B cell (primary cell): ENCODE data around the gene ECD. TPM values are rescaled to one million over a fixed set of nuclear protein-coding genes. Genes with fewer than 3 reads are reported as not detected.

Experiments used
- ATAC-seq: fragments of 200-7000 bp; cut with Tn5 transposase; one replicate; pipeline ENCODE4 v1.10.0; 2021; ENCODE audit warnings: low read depth, mild to moderate bottlenecking, moderate number of reproducible peaks, moderate library complexity
- CTCF ChIA-PET: fragments of 350-600 bp; sonication (Branson Sonifier 250); formaldehyde crosslinking; loops from one replicate; lab custom pipeline; 2021; ENCODE audit warnings: antibody characterized with exemption, inconsistent platforms; lab: Charles Lee
- POLR2A ChIA-PET: fragments of 350-600 bp; sonication (Branson Sonifier 250); formaldehyde crosslinking; loops from one replicate; lab custom pipeline; 2021; ENCODE audit warnings: antibody characterized with exemption; lab: Charles Lee
- DNase-seq: peaks from one replicate; pipeline ENCODE4 v3.0.0; 2013
- H2AFZ ChIP-seq: 2 replicates; pipeline ENCODE4 v1.6.1; 2012; ENCODE audit warnings: mild to moderate bottlenecking, low read depth, low read length; ENCODE audit not compliant: insufficient read depth, poor library complexity, severe bottlenecking
- H3K27ac ChIP-seq, 2 donors: 1 replicate in 1 of 2; 2 replicates in 1 of 2; pipeline ENCODE4 v1.5.1; 2012 to 2013; ENCODE audit warnings: low read length in 2 of 2, mild to moderate bottlenecking in 2 of 2, moderate library complexity in 1 of 2
- H3K27me3 ChIP-seq, 4 experiments: fragments of 200-600 bp in 1 of 4; sonication (generic) in 1 of 4; replicated peaks in 1 of 4; 1 replicate in 2 of 4; 2 replicates in 2 of 4; pipeline versions ENCODE4 v1.6.1 to v1.7.0; 2013 to 2016; ENCODE audit warnings: low read length in 3 of 4, mild to moderate bottlenecking in 2 of 4, mixed read lengths in 1 of 4, moderate library complexity in 1 of 4; ENCODE audit not compliant: insufficient read depth in 4 of 4, control insufficient read depth in 3 of 4; ENCODE audit errors: control extremely low read depth in 1 of 4
- H3K36me3 ChIP-seq, 2 experiments: replicated peaks in 1 of 2; 1 replicate in 1 of 2; 2 replicates in 1 of 2; pipeline versions ENCODE4 v1.6.1 to v1.7.1; 2013; ENCODE audit warnings: low read length in 1 of 2; ENCODE audit not compliant: insufficient read depth in 2 of 2, control insufficient read depth in 1 of 2; ENCODE audit errors: control extremely low read depth in 1 of 2, extremely low read depth in 1 of 2
- H3K4me1 ChIP-seq, 2 donors: fragments of 200-600 bp in 1 of 2; sonication (generic) in 1 of 2; 1 replicate in 1 of 2; 2 replicates in 1 of 2; pipeline versions ENCODE4 v1.5.1 to v1.6.1; 2013 to 2017; ENCODE audit warnings: low read length in 2 of 2; ENCODE audit not compliant: control insufficient read depth in 2 of 2, insufficient read depth in 2 of 2
- H3K4me2 ChIP-seq: replicated peaks from 2 replicates; pipeline ENCODE3; 2012; ENCODE audit warnings: mild to moderate bottlenecking, low read depth, low read length; ENCODE audit not compliant: poor library complexity, severe bottlenecking
- H3K4me3 ChIP-seq, 5 experiments: fragments of 200-600 bp in 1 of 5; sonication (generic) in 1 of 5; 1 replicate in 3 of 5; 2 replicates in 2 of 5; pipeline versions ENCODE4 v1.5.1 to v1.7.0; 2011 to 2016; ENCODE audit warnings: low read length in 4 of 5, mild to moderate bottlenecking in 4 of 5, low read depth in 2 of 5, control low read depth in 1 of 5, moderate library complexity in 1 of 5; ENCODE audit not compliant: insufficient read depth in 1 of 5; ENCODE audit errors: control extremely low read depth in 1 of 5, extremely low read depth in 1 of 5
- H3K79me2 ChIP-seq: fragments of 200-600 bp; sonication (generic); one replicate; pipeline ENCODE4 v1.6.0; 2016; ENCODE audit warnings: low read length; ENCODE audit not compliant: control insufficient read depth, insufficient read depth
- H3K9ac ChIP-seq: fragments of 200-600 bp; sonication (generic); 2 replicates; pipeline ENCODE4 v1.6.1; 2017; ENCODE audit warnings: mild to moderate bottlenecking, low read length, moderate library complexity
- H3K9me3 ChIP-seq, 3 donors: one replicate each; pipeline versions ENCODE4 v1.6.1 to v1.7.1; 2013; ENCODE audit warnings: low read length in 2 of 3; ENCODE audit not compliant: control insufficient read depth in 2 of 3, insufficient read depth in 1 of 3; ENCODE audit errors: control extremely low read depth in 1 of 3
- H4K20me1 ChIP-seq: 2 replicates; pipeline ENCODE4 v1.6.0; 2012; ENCODE audit warnings: mild to moderate bottlenecking, low read length; ENCODE audit not compliant: insufficient read depth, control insufficient read depth, poor library complexity, severe bottlenecking
- H3K27ac Mint-ChIP-seq: one replicate; pipeline ENCODE4 v1.8.0; 2021; ENCODE audit warnings: mixed read lengths
- H3K27me3 Mint-ChIP-seq: one replicate; pipeline ENCODE4 v1.8.0; 2021; ENCODE audit warnings: mixed read lengths
- H3K4me1 Mint-ChIP-seq: one replicate; pipeline ENCODE4 v1.8.0; 2021; ENCODE audit warnings: mixed read lengths
- H3K4me3 Mint-ChIP-seq: one replicate; pipeline ENCODE4 v1.8.0; 2021; ENCODE audit warnings: mixed read lengths
- H3K9me3 Mint-ChIP-seq: one replicate; pipeline ENCODE4 v1.8.0; 2022; ENCODE audit warnings: mixed read lengths; ENCODE audit not compliant: insufficient read depth
- EZH2 ChIP-seq: IDR thresholded peaks from 2 replicates; pipeline ENCODE4 v1.6.1; 2012; ENCODE audit warnings: borderline replicate concordance, low read depth, mild to moderate bottlenecking, moderate library complexity, low read length; ENCODE audit not compliant: insufficient read depth, poor library complexity, severe bottlenecking
- WGBS: methylation state at CpG from one replicate; pipeline ENCODE4 v1.1.5; 2013; ENCODE audit warnings: missing lambda C conversion rate; ENCODE audit not compliant: insufficient coverage; 5-methylcytosine and 5-hydroxymethylcytosine counted together
- intact Hi-C: fragments of 100-400 bp; cut with micrococcal nuclease; formaldehyde crosslinking; loops from one replicate; pipeline ENCODE4 v1.10.0; 2022
- polyA plus RNA-seq: library from polyadenylated mRNA; depleted of rRNA; stranded (reverse); fragments of >200 nt; gene quantifications from 2 replicates; pipeline ENCODE4 v1.2.3, GENCODE V29; 2012
- total RNA-seq, 2 donors: library from RNA; stranded (reverse); fragments of 120-200 nt in 1 of 2; gene quantifications; 1 replicate in 1 of 2; 2 replicates in 1 of 2; pipeline versions ENCODE4 v1.2.3 to v1.2.4, GENCODE V29; 2013 to 2022
- TF ChIP-seq, protein P1 (sequence below): fragments of 200-600 bp; IDR thresholded peaks from one replicate; pipeline ENCODE4 v1.8.0; 2022; ENCODE audit warnings: antibody characterized with exemption, mild to moderate bottlenecking

ECD gene
- total and polyA plus RNA-seq, 2 donors (not counting 1 experiment from before 2014, with no cell fraction given), result 15.7 to 37.1 TPM

DNA sequence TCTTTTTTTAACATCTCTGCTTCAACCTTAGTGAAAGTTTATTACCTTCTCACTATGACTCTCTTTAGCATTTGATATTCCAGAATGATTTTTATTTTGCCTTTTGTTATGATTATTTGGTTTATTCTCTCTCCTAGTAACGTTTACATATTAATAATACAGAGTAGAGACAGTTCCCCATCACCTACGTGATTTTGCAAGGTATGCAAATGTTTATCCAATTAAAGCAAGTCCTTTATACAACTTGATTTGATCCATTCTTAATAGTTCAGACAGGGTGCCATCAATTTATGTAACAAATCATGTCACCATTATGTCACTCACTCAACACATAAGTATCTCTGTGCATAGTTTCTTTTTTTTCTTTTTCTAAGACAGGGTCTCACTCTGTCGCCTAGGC, 26.2 kb downstream of the ECD start:
- Mint-ChIP-seq H3K27ac (no peak overlapping the region), H3K27me3 (no peaks in the 10 kb centered on the region), H3K4me1 (peaks cover 3% of the 10 kb centered on the region), H3K4me3 (no peak overlapping the region), H3K9me3 (no peaks in the 10 kb centered on the region)
- Histone ChIP-seq H3K79me2 (no peaks in the 10 kb centered on the region), H3K9me3 (no peaks in the 10 kb centered on the region), H4K20me1 (peaks cover 4% of the 10 kb centered on the region), H2AFZ (no peak overlapping the region), H3K4me3 (no peak overlapping the region), H3K36me3 (peaks cover 9 to 75% of the 10 kb centered on the region in 2 experiments), H3K4me2 (no peak overlapping the region), H3K9ac (no peak overlapping the region), H3K27ac (no peak overlapping the region), H3K27me3 (no peaks in the 10 kb centered on the region), H3K4me1 (no peaks in the 10 kb centered on the region)
- DNase-seq (no peak), ATAC-seq (no peak)
- WGBS, result 100% methylated on average over 1 of the region's 3 CpGs
- no peak for TF ChIP-seq EZH2
- TF ChIP-seq, protein P1, sequence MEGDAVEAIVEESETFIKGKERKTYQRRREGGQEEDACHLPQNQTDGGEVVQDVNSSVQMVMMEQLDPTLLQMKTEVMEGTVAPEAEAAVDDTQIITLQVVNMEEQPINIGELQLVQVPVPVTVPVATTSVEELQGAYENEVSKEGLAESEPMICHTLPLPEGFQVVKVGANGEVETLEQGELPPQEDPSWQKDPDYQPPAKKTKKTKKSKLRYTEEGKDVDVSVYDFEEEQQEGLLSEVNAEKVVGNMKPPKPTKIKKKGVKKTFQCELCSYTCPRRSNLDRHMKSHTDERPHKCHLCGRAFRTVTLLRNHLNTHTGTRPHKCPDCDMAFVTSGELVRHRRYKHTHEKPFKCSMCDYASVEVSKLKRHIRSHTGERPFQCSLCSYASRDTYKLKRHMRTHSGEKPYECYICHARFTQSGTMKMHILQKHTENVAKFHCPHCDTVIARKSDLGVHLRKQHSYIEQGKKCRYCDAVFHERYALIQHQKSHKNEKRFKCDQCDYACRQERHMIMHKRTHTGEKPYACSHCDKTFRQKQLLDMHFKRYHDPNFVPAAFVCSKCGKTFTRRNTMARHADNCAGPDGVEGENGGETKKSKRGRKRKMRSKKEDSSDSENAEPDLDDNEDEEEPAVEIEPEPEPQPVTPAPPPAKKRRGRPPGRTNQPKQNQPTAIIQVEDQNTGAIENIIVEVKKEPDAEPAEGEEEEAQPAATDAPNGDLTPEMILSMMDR, result no peak
- intact Hi-C loops, result no loop called here
- ChIA-PET POLR2A (no interaction called here), CTCF (interaction anchor here (1.1 kb wide), 1 partner anchor 1958 kb away, joined by 3 read pairs; no protein-coding TSS in a partner anchor)

DNA sequence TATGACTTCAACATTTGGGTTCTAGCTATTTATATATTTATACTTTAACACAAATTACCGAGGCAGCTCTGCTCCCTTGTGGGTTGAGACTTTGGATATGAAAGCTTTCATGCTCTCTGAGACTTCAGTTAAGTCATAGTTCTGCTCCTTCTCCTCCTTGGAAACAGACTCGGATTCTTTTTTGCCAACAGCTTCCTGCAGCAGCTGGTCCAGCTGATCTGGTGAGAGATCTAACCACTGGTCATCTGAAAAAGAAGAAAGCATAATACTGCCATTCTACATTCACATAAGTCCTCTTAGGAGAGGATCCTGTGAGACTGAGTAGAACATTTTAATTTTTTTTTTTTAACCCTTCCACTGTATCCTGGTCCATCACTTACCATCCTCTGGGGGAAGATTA, 28.6 kb downstream of the ECD start:
- Histone ChIP-seq H2AFZ (no peak overlapping the region), H3K79me2 (no peaks in the 10 kb centered on the region), H3K4me3 (no peak overlapping the region), H3K9ac (no peak overlapping the region), H3K27ac (no peak overlapping the region), H3K36me3 (peaks cover 9 to 73% of the 10 kb centered on the region in 2 experiments), H3K4me1 (no peaks in the 10 kb centered on the region), H3K9me3 (no peaks in the 10 kb centered on the region), H3K4me2 (no peak overlapping the region), H3K27me3 (no peaks in the 10 kb centered on the region), H4K20me1 (peaks cover 4% of the 10 kb centered on the region)
- Mint-ChIP-seq H3K4me3 (no peak overlapping the region), H3K27me3 (no peaks in the 10 kb centered on the region), H3K27ac (no peak overlapping the region), H3K4me1 (peaks cover 3% of the 10 kb centered on the region), H3K9me3 (no peaks in the 10 kb centered on the region)
- WGBS, result 100% methylated on average over 1 of the region's 2 CpGs
- no peak for TF ChIP-seq EZH2
- TF ChIP-seq, protein P1, result no peak
- POLR2A ChIA-PET, result interaction anchor here (0.7 kb wide), 1 partner anchor 43 kb away, joined by 3 read pairs; no protein-coding TSS in a partner anchor
- ATAC-seq, result no peak
- intact Hi-C loops, result no loop called here
- CTCF ChIA-PET, result interaction anchor here (2.5 kb wide), 1 partner anchor 43 kb away, joined by 9 read pairs; the partner anchor contains the start of gene P4HA1
- DNase-seq, result no peak
